Urothelium cell line (cell line): Measurements from ENCODE around the gene ZNF208.
"Not testable (repeated sequence)": the region's sequence is repeated elsewhere in the genome, so short reads cannot be mapped to it uniquely, and the experiment has no call there.

Experiments
- DNase-seq: peaks from one replicate; pipeline ENCODE4 v3.0.0; 2011; ENCODE audit warnings: low spot score, mixed read lengths
- FAIRE-seq: peaks from 2 replicates; lab custom pipeline; 2011; peaks lifted over from hg19 to GRCh38; lab: Jason Lieb, UNC

The ZNF208 gene

DNA sequence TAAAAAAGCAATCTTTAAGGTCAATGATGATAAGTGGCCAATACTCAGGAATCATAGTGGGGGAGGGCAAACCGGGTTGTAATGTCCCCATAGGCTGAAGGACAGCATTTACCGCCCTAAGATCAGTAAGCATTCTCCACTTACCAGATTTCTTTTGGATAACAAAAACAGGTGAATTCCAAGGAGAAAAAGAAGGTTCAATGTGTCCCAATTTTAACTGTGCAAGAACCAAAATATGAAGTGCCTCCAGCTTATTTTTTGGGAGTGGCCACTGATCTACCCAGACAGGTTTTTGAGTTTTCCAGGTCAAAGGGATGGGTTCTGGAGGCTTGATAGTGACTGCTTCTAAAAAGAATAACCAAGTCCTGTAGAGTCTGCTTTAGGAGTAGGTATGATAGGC, 125.2 kb downstream of the ZNF208 start:
- not testable (repeated sequence) for FAIRE-seq, DNase-seq

DNA sequence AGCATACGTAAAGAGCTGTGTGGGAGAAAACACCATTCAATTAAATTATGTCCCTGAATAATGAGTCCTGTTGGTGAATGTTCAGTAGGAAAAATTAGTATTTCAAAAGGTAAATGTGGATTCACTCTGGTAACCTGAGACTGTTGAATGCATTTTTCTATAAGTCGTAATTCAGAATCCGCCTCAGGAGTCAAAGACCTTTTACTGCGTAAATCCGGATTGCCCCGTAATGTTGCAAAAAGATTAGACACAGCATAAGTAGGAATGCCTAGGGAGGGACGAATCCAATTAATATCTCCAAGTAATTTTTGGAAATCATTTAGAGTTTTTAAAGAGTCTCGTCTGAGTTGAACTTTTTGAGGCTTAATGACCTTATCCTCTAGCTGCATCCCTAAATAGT, 126.0 kb downstream of the ZNF208 start:
- DNase-seq, FAIRE-seq: not testable (repeated sequence)

DNA sequence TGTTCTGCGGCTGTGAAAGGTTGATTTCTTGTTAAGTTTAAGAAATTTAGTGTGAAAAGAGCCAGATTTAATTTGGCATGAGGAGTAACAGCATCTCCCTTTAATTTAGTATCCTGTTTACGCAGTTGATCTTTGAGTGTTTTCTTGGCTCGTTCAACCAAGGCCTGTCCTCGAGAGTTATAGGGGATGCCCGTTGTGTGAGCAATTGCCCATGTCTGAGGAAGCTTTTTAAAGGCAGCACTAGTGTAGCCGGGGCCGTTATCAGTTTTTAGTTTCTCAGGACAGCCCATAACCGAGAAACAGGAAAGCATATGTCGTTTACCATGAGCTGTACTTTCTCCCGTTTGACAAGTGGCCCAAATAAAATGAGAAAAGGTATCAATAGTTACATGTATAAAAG, 127.2 kb downstream of the ZNF208 start:
- no peak for FAIRE-seq

More for the DNA sequence above, 127.2 kb downstream of the ZNF208 start:
- no peak for DNase-seq
